Astrocyte (in vitro differentiated cells and primary cell): Measurements from ENCODE around the gene N4BP2L1.

Source experiments
- CTCF ChIP-seq: IDR thresholded peaks from 2 replicates; pipeline ENCODE4 v1.5.1; 2011; ENCODE audit warnings: low read depth, mild to moderate bottlenecking, inconsistent platforms, low read length, moderate library complexity; ENCODE audit not compliant: insufficient read depth
- EZH2 ChIP-seq: IDR thresholded peaks from 2 replicates; pipeline ENCODE4 v1.6.1; 2012; ENCODE audit warnings: mild to moderate bottlenecking, low read length, inconsistent platforms; ENCODE audit not compliant: insufficient read depth

- TF ChIP-seq CTCF (no peak), EZH2 (no peak)
These were observed 43.4 kb upstream of the N4BP2L1 start for GRCh38 chr13:32471187-32471922.
